ENCODE results near the gene ANG. TPM values are rescaled to one million over a fixed set of nuclear protein-coding genes. Genes with fewer than 3 reads are reported as not detected.
"Not testable (repeated sequence)": the region's sequence is repeated elsewhere in the genome, so short reads cannot be mapped to it uniquely, and the experiment has no call there.

The ANG gene
- total RNA-seq, 2 donors from 2014 or later = 0.40 TPM; not detected in 1

DNA sequence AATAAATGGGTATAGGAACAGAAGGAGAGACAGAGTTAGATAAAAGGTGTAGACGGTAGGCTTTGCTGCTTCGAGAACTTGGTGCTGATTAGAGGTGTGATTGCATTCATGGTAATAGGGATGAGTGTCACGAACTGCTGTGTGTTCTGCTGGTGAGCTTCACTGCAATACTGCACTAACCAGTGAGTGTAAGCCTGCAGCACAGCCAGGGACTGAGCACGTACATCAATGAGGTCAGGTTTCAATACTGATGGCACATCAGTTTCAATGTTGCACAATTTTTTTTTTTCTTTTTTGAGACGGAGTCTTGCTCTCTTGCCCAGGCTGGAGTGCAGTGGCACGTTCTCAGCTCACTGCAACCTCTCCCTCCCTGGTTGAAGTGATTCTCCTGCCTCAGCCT is 32.2 kb downstream of the ANG start:
- H3K4me1 Mint-ChIP-seq = peaks cover 6% of the 10 kb centered on the region
- no peak overlapping the region for H3K27ac Mint-ChIP-seq
- H3K9me3 ChIP-seq (ENCODE audit: control insufficient read depth, low read length, poor library complexity, severe bottlenecking) = no peaks in the 10 kb centered on the region
- DNase-seq (no peak), ATAC-seq (no peak)
- no peak overlapping the region for H3K4me3 Mint-ChIP-seq
- peaks cover 79% of the 10 kb centered on the region for H3K27me3 Mint-ChIP-seq
- peaks cover 4% of the 10 kb centered on the region for H3K36me3 Mint-ChIP-seq (ENCODE audit: low read depth)

- H3K27me3 Mint-ChIP-seq = peaks cover 87% of the 10 kb centered on the region
- peaks cover 6% of the 10 kb centered on the region for H3K4me1 Mint-ChIP-seq
- no peaks in the 10 kb centered on the region for H3K9me3 ChIP-seq (ENCODE audit: control insufficient read depth, low read length, poor library complexity, severe bottlenecking)
- no peak for DNase-seq
- no peak overlapping the region for H3K27ac Mint-ChIP-seq
- no peak for ATAC-seq
- peaks cover 4% of the 10 kb centered on the region for H3K36me3 Mint-ChIP-seq (ENCODE audit: low read depth)
- no peak overlapping the region for H3K4me3 Mint-ChIP-seq
These were observed 33.5 kb downstream of the ANG start for GRCh38 chr14:20722016-20722415.

GRCh38 chr14:20723488-20723887 is 34.9 kb downstream of the ANG start:
- no peak for ATAC-seq
- H3K9me3 ChIP-seq (ENCODE audit: control insufficient read depth, low read length, poor library complexity, severe bottlenecking) = no peaks in the 10 kb centered on the region
- peaks cover 6% of the 10 kb centered on the region for H3K36me3 Mint-ChIP-seq (ENCODE audit: low read depth)
- H3K27me3 Mint-ChIP-seq = peaks cover 83% of the 10 kb centered on the region
- H3K4me3 Mint-ChIP-seq = peak overlapping the region; percentile 39
- H3K4me1 Mint-ChIP-seq = peaks cover 6% of the 10 kb centered on the region
- no peak overlapping the region for H3K27ac Mint-ChIP-seq
- DNase-seq = no peak

DNA sequence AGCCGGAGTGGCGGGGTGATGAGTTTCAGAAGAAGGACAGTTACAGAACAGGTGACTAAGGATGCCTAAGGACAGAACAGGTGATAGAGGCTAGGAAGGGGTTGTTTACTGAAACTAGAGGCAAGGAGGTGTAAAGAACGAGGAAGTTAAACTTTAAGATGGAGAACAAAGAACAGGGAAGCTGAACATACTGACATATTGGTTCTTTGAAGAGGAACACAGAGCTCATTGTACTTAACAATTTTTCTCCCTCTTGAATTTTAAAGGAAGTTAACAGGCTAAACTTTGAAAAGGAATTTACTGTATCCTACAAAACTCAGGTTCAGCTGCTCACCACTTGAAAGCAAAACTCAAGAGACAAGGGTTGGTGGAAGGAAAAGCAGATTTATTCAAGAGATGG is 37.6 kb downstream of the ANG start:
- H3K36me3 Mint-ChIP-seq (ENCODE audit: low read depth); H3K4me1 Mint-ChIP-seq; DNase-seq; H3K9me3 ChIP-seq (ENCODE audit: control insufficient read depth, low read length, poor library complexity, severe bottlenecking); H3K27ac Mint-ChIP-seq; ATAC-seq; H3K4me3 Mint-ChIP-seq: not testable (repeated sequence)
- H3K27me3 Mint-ChIP-seq = peaks cover 73% of the 10 kb centered on the region

- DNase-seq = no peak
- H3K9me3 ChIP-seq (ENCODE audit: control insufficient read depth, low read length, poor library complexity, severe bottlenecking) = no peaks in the 10 kb centered on the region
- peaks cover 69% of the 10 kb centered on the region for H3K27me3 Mint-ChIP-seq
- peaks cover 6% of the 10 kb centered on the region for H3K36me3 Mint-ChIP-seq (ENCODE audit: low read depth)
- peaks cover 6% of the 10 kb centered on the region for H3K4me1 Mint-ChIP-seq
- no peak overlapping the region for H3K27ac Mint-ChIP-seq
- no peak overlapping the region for H3K4me3 Mint-ChIP-seq
- no peak for ATAC-seq
These were observed 38.0 kb downstream of the ANG start for GRCh38 chr14:20726531-20726930.

- no peaks in the 10 kb centered on the region for H3K9me3 ChIP-seq (ENCODE audit: control insufficient read depth, low read length, poor library complexity, severe bottlenecking)
- no peak for DNase-seq
- ATAC-seq = no peak
- Mint-ChIP-seq H3K27me3 (peaks cover 35% of the 10 kb centered on the region), H3K4me3 (no peak overlapping the region), H3K36me3 (ENCODE audit: low read depth) (peaks cover 2% of the 10 kb centered on the region), H3K27ac (no peak overlapping the region), H3K4me1 (peaks cover 3% of the 10 kb centered on the region)
These were observed 42.3 kb downstream of the ANG start for GRCh38 chr14:20730891-20731290.

GRCh38 chr14:20732477-20732876 is 43.9 kb downstream of the ANG start:
- peaks cover 2% of the 10 kb centered on the region for H3K36me3 Mint-ChIP-seq (ENCODE audit: low read depth)
- no peaks in the 10 kb centered on the region for H3K9me3 ChIP-seq (ENCODE audit: control insufficient read depth, low read length, poor library complexity, severe bottlenecking)
- ATAC-seq (no peak), DNase-seq (no peak)
- peaks cover 23% of the 10 kb centered on the region for H3K27me3 Mint-ChIP-seq
- H3K4me1 Mint-ChIP-seq = peaks cover 3% of the 10 kb centered on the region
- H3K4me3 Mint-ChIP-seq = no peak overlapping the region
- H3K27ac Mint-ChIP-seq = no peak overlapping the region

DNA sequence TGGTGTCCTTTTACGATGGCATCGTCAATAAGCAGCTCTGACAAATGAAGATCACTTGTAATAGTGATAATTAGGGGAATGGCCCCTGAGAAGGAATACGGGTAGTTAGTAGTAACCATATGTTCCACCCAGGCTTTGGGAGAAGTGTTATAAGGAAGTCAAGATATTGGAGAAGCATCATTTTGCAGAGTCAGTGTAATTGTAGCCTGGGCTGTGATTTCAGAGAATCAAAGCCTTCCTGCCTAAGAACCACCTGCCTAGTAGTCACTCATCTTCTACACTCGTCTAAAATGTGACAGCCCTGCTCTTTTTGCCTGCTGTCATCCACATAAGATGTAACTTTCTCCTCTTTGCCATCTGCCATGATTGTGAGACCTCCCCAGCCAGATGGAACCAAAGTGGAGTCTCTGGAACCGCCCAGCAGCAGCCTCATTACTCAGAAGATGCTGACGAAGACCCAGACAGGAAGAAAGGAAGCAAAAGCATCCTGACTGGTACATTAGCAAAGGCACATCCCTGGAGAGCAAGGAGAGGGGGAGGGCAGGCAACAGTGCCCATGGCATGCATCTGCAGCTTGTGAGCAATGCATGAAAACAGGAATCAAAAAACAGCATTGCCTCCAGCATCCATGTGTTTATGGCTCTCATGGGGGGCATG is 44.5 kb downstream of the ANG start:
- ATAC-seq (no peak), DNase-seq (no peak)
- H3K9me3 ChIP-seq (ENCODE audit: control insufficient read depth, low read length, poor library complexity, severe bottlenecking) = no peaks in the 10 kb centered on the region
- H3K36me3 Mint-ChIP-seq (ENCODE audit: low read depth) = no peaks in the 10 kb centered on the region
- H3K27ac Mint-ChIP-seq = peak overlapping the region; percentile 6
- H3K27me3 Mint-ChIP-seq = peaks cover 22% of the 10 kb centered on the region
- no peak overlapping the region for H3K4me3 Mint-ChIP-seq
- H3K4me1 Mint-ChIP-seq = peaks cover 3% of the 10 kb centered on the region

GRCh38 chr14:20733684-20734429 is 45.3 kb downstream of the ANG start:
- ATAC-seq (no peak), DNase-seq (no peak)
- no peak overlapping the region for H3K4me3 Mint-ChIP-seq
- H3K4me1 Mint-ChIP-seq = peaks cover 3% of the 10 kb centered on the region
- no peak overlapping the region for H3K27ac Mint-ChIP-seq
- H3K9me3 ChIP-seq (ENCODE audit: control insufficient read depth, low read length, poor library complexity, severe bottlenecking) = no peaks in the 10 kb centered on the region
- peaks cover 27% of the 10 kb centered on the region for H3K27me3 Mint-ChIP-seq
- peaks cover 2% of the 10 kb centered on the region for H3K36me3 Mint-ChIP-seq (ENCODE audit: low read depth)

GRCh38 chr14:20734430-20734806 is 45.9 kb downstream of the ANG start:
- H3K27me3 Mint-ChIP-seq = peaks cover 33% of the 10 kb centered on the region
- ATAC-seq = no peak
- peaks cover 2% of the 10 kb centered on the region for H3K36me3 Mint-ChIP-seq (ENCODE audit: low read depth)
- peaks cover 3% of the 10 kb centered on the region for H3K4me1 Mint-ChIP-seq
- no peak overlapping the region for H3K4me3 Mint-ChIP-seq
- DNase-seq = no peak
- H3K9me3 ChIP-seq (ENCODE audit: control insufficient read depth, low read length, poor library complexity, severe bottlenecking) = no peaks in the 10 kb centered on the region
- no peak overlapping the region for H3K27ac Mint-ChIP-seq

DNA sequence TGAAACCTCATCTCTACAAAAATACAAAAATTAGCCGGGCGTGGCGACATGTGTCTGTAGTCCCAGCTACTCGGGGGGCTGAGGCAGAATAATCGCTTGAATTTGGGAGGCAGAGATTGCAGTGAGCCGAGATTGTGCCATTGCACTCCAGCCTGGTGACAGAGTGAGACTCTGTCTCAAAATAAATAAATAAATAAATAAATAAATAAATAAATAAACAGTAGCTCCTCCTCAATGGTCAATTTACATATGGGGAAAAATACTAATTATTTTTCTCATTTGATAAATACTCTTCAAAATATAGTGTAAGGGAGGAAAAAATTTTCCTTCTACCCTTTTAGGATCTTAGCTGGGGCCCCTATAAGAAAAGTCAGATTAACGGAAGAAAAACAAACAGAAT is 49.7 kb downstream of the ANG start:
- not testable (repeated sequence) for ATAC-seq; DNase-seq; H3K4me3 Mint-ChIP-seq; H3K36me3 Mint-ChIP-seq (ENCODE audit: low read depth); H3K27ac Mint-ChIP-seq; H3K9me3 ChIP-seq (ENCODE audit: control insufficient read depth, low read length, poor library complexity, severe bottlenecking); H3K4me1 Mint-ChIP-seq
- peaks cover 35% of the 10 kb centered on the region for H3K27me3 Mint-ChIP-seq

DNA sequence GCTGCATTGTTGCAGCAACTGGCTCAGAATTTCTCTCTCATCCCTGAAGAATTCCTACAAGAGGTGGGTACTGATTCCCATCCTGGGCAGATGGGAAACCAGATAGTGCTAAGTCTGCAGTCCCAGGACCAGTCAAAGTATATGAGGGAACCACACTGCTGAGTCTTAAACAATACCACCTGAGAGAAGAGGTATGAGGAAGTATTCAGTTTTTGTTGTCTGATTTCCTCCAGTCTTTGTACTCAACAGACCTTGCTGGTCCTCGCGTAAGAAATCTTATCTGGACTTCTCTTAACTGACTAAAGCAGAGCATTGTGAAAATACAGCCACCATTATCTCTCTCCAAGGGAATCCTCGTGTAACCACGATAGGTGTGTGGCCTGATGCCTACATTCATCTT is 53.6 kb downstream of the ANG start:
- DNase-seq (no peak), ATAC-seq (no peak)
- no peaks in the 10 kb centered on the region for H3K9me3 ChIP-seq (ENCODE audit: control insufficient read depth, low read length, poor library complexity, severe bottlenecking)
- Mint-ChIP-seq H3K4me3 (no peak overlapping the region), H3K36me3 (ENCODE audit: low read depth) (peaks cover 2% of the 10 kb centered on the region), H3K27me3 (peaks cover 33% of the 10 kb centered on the region), H3K4me1 (no peaks in the 10 kb centered on the region), H3K27ac (no peak overlapping the region)

DNA sequence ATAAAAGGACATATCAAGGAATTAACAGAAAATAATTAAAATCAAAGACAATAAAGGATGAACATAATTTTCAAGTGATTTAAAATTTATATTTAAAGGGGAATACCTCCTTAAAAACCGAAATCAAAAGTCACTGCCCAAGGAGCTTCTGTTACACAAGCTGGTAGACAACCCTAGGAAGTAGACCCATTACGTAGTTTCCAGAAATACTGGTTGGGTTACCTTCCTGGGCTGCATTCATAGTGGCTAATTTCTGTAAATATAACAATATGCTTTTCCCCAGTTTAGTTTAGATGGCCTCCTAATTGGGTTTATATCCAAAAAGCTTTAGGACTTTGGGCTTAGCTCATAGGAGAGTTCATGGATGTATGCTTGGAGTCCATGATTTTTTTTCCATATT is 55.0 kb downstream of the ANG start:
- Mint-ChIP-seq H3K27me3 (peaks cover 36% of the 10 kb centered on the region), H3K4me3 (no peak overlapping the region), H3K4me1 (no peaks in the 10 kb centered on the region), H3K27ac (no peak overlapping the region), H3K36me3 (ENCODE audit: low read depth) (peaks cover under 1% of the 10 kb centered on the region)
- H3K9me3 ChIP-seq (ENCODE audit: control insufficient read depth, low read length, poor library complexity, severe bottlenecking) = no peaks in the 10 kb centered on the region
- DNase-seq (no peak), ATAC-seq (no peak)

Data from T-helper 17 cell (primary cell).